Ovary (tissue), 3 donors: ENCODE measurements around the gene PPP1R1B.

Experiments used
- POLR2A ChIP-seq: fragments of 450-650 bp; IDR thresholded peaks from one replicate; pipeline ENCODE4 v1.6.1; 2017; ENCODE audit warnings: antibody characterized with exemption, mild to moderate bottlenecking, moderate library complexity
- TF ChIP-seq, protein P1 (sequence below), 3 donors: fragments of 450-650 bp in 2 of 3; fragments of 200-600 bp in 1 of 3; IDR thresholded peaks; one replicate each; pipeline versions ENCODE4 v1.5.1 to v1.8.0; 2016 to 2022; ENCODE audit warnings: antibody characterized with exemption in 3 of 3, mild to moderate bottlenecking in 1 of 3
- donor health status: DM: no; HTN: no; CAD: no.

DNA sequence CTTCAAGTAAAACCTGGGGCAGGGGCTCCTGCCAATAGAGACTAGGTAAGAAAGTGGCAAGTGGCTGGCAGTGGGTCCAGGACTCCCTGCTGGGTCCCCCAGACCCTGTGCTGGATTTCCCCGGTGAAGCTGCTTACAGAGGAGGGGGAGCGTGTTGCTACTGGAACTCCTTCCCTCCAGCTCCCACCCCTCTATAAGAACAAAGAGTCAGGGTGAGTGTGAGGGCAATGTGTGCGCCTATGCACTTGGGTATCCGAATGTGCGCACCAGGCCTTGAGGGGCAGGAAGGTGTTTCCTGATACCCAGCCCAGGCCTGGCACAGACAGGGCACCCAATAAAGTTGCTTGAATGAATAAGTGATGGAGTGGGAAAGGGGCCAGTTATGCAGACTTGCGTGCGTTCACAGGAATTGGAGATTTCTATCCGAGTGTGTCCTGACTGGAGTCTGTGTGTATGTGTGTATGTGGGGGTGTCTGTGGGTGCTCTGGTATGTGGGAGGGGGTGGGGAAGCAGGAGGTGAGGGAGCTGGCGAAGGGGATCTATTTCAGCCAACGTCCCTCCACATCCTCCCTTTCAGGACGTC, 30.7 kb upstream of the PPP1R1B start:
- TF ChIP-seq, protein P1, sequence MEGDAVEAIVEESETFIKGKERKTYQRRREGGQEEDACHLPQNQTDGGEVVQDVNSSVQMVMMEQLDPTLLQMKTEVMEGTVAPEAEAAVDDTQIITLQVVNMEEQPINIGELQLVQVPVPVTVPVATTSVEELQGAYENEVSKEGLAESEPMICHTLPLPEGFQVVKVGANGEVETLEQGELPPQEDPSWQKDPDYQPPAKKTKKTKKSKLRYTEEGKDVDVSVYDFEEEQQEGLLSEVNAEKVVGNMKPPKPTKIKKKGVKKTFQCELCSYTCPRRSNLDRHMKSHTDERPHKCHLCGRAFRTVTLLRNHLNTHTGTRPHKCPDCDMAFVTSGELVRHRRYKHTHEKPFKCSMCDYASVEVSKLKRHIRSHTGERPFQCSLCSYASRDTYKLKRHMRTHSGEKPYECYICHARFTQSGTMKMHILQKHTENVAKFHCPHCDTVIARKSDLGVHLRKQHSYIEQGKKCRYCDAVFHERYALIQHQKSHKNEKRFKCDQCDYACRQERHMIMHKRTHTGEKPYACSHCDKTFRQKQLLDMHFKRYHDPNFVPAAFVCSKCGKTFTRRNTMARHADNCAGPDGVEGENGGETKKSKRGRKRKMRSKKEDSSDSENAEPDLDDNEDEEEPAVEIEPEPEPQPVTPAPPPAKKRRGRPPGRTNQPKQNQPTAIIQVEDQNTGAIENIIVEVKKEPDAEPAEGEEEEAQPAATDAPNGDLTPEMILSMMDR (IDR thresholded peaks at IDR 0.05), result no peak
- no peak for TF ChIP-seq POLR2A
